ENCODE measurements around the gene CYP4F8.

GRCh38 chr19:15639596-15639995 lies 24.6 kb downstream of the CYP4F8 start:
- no peak for TF ChIP-seq CTCF (IDR thresholded peaks at IDR 0.05)
- no peak for TF ChIP-seq POLR2AphosphoS5 (IDR thresholded peaks at IDR 0.05)

Measured in breast epithelium (tissue), 3 donors.